ENCODE results near the gene ULBP2.

DNA sequence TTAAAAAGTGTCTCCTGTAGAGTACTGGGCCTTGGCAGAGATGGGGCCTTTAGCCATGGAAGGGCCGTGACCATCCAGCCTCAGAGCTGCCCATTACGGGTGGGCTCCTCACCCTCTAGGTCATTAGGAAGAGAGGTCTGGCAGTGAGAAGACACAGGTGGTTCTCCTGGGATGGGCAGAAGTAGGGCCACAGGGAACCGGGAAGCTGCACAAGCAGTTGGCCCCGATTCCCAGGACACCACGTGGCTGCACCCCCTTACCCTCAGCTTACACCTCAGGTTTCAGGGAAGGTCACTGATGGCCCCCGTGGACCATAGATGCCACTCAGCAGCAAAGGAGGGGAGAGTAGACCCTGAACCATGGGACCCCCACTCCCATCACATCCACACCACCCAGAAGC is 20.5 kb upstream of the ULBP2 start:
- no peak for TF ChIP-seq EZH2 (IDR thresholded peaks at IDR 0.05; ENCODE audit: low read depth)
- TF ChIP-seq, protein P1, sequence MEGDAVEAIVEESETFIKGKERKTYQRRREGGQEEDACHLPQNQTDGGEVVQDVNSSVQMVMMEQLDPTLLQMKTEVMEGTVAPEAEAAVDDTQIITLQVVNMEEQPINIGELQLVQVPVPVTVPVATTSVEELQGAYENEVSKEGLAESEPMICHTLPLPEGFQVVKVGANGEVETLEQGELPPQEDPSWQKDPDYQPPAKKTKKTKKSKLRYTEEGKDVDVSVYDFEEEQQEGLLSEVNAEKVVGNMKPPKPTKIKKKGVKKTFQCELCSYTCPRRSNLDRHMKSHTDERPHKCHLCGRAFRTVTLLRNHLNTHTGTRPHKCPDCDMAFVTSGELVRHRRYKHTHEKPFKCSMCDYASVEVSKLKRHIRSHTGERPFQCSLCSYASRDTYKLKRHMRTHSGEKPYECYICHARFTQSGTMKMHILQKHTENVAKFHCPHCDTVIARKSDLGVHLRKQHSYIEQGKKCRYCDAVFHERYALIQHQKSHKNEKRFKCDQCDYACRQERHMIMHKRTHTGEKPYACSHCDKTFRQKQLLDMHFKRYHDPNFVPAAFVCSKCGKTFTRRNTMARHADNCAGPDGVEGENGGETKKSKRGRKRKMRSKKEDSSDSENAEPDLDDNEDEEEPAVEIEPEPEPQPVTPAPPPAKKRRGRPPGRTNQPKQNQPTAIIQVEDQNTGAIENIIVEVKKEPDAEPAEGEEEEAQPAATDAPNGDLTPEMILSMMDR (conservative IDR thresholded peaks at IDR 0.05) = no peak

All from PC-9 (cell line).